ENCODE measurements around the gene MYO1B. TPM values are rescaled to one million over a fixed set of nuclear protein-coding genes. Genes with fewer than 3 reads are reported as not detected.

MYO1B gene
- total RNA-seq, 3 donors from 2014 or later (not counting 1 experiment from before 2014, with no cell fraction given) = 0.21 to 0.80 (median 0.29) TPM

DNA sequence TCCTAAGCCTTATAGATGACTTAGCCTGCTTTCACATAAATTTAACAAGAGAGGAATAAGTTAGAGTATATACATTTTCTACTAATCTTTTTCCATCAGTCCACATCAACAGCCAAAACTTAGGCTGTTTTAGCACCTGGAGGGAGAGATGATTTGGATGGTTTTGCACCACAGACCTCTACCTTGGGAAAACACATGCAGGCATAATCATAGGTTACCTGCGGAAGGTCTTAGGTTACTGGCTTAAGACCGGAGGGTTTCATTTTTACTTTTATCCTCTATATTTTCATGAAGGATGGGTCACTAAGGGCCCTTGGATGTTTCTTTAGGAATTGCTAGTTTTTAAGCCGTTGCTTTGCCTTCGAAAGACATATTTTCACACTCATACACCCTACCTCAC is 66.0 kb downstream of the MYO1B start:
- H3K27me3 Mint-ChIP-seq (ENCODE audit: low read depth in 2 of 2) = peaks cover 3 to 20% of the 10 kb centered on the region in 2 donors
- intact Hi-C loops (cut with micrococcal nuclease) = no loop called here
- no peaks in the 10 kb centered on the region for H3K4me1 Mint-ChIP-seq
- H3K27me3 ChIP-seq (ENCODE audit: control insufficient read depth, insufficient read depth, low read length) = no peaks in the 10 kb centered on the region
- TF ChIP-seq, protein P1, sequence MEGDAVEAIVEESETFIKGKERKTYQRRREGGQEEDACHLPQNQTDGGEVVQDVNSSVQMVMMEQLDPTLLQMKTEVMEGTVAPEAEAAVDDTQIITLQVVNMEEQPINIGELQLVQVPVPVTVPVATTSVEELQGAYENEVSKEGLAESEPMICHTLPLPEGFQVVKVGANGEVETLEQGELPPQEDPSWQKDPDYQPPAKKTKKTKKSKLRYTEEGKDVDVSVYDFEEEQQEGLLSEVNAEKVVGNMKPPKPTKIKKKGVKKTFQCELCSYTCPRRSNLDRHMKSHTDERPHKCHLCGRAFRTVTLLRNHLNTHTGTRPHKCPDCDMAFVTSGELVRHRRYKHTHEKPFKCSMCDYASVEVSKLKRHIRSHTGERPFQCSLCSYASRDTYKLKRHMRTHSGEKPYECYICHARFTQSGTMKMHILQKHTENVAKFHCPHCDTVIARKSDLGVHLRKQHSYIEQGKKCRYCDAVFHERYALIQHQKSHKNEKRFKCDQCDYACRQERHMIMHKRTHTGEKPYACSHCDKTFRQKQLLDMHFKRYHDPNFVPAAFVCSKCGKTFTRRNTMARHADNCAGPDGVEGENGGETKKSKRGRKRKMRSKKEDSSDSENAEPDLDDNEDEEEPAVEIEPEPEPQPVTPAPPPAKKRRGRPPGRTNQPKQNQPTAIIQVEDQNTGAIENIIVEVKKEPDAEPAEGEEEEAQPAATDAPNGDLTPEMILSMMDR (IDR thresholded peaks at IDR 0.05) = no peak
- no peaks in the 10 kb centered on the region for H3K4me1 ChIP-seq (ENCODE audit: control insufficient read depth, insufficient read depth, low read length)
- no CpG with 5 or more reads among the region's 4 CpGs for WGBS (ENCODE audit: insufficient coverage)
- DNase-seq = no peak
- no peaks in the 10 kb centered on the region for H3K36me3 Mint-ChIP-seq
- no peaks in the 10 kb centered on the region for H3K9me3 Mint-ChIP-seq
- H3K36me3 ChIP-seq (ENCODE audit: control insufficient read depth, insufficient read depth, low read length) = no peaks in the 10 kb centered on the region
- H3K4me3 Mint-ChIP-seq = no peak overlapping the region
- no peak overlapping the region for H3K27ac ChIP-seq (ENCODE audit: low read length)
- no peak overlapping the region for H3K27ac Mint-ChIP-seq
- no peaks in the 10 kb centered on the region for H3K9me3 ChIP-seq (ENCODE audit: control insufficient read depth, insufficient read depth, low read length)
- ATAC-seq = no peak
- no peak overlapping the region for H3K4me3 ChIP-seq (ENCODE audit: low read length)

DNA sequence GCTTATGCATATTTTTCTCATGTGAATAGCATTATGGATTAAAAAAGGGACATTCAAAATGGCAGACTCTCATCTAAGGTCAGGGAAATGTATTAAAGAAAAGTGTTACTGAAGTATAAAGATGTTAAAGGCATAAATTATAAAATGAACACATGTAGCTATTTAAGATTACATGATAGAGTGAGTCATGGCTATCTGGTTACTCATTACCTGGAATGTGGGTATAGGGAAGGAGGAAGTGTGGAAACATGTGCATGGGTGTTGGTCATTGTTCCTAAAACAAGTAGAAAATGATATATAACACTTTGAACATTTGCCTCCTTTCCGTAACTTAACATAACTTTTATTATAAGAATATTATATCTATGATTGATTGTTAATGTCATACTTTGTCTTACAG is 66.4 kb downstream of the MYO1B start:
- Mint-ChIP-seq H3K4me3 (no peak overlapping the region), H3K4me1 (no peaks in the 10 kb centered on the region), H3K27me3 (ENCODE audit: low read depth in 2 of 2) (peaks cover 1 to 20% of the 10 kb centered on the region in 2 donors), H3K9me3 (no peaks in the 10 kb centered on the region), H3K27ac (no peak overlapping the region), H3K36me3 (no peaks in the 10 kb centered on the region)
- TF ChIP-seq, protein P1 (IDR thresholded peaks at IDR 0.05) = no peak
- Histone ChIP-seq H3K4me1 (ENCODE audit: control insufficient read depth, insufficient read depth, low read length) (no peaks in the 10 kb centered on the region), H3K4me3 (ENCODE audit: low read length) (no peak overlapping the region), H3K9me3 (ENCODE audit: control insufficient read depth, insufficient read depth, low read length) (no peaks in the 10 kb centered on the region), H3K36me3 (ENCODE audit: control insufficient read depth, insufficient read depth, low read length) (no peaks in the 10 kb centered on the region), H3K27me3 (ENCODE audit: control insufficient read depth, insufficient read depth, low read length) (no peaks in the 10 kb centered on the region), H3K27ac (ENCODE audit: low read length) (no peak overlapping the region)
- WGBS (ENCODE audit: insufficient coverage) = no CpG with 5 or more reads among the region's 1 CpG
- ATAC-seq (no peak), DNase-seq (no peak)
- intact Hi-C loops (cut with micrococcal nuclease) = no loop called here

DNA sequence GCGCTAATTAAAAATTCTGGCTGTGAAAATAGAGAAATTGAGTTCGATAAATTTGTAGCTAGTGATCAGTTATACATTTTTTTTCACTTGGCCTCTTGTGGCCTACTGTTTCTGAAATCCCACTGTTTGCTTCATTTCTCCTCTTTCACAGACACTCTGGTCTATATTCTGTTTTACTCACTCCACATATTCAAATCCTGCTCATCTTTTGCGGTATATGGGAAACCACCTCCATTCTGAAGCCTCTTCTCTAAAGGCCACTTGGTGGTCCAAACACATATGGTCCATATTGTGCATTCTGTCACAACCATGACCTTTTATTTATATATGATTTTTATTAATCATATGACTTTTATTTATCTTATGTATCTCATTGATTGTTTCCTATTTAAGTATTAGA is 67.0 kb downstream of the MYO1B start:
- DNase-seq (no peak), ATAC-seq (no peak)
- Mint-ChIP-seq H3K27me3 (ENCODE audit: low read depth in 2 of 2) (peaks cover 6 to 24% of the 10 kb centered on the region in 2 donors), H3K4me3 (no peak overlapping the region), H3K27ac (no peak overlapping the region), H3K9me3 (no peaks in the 10 kb centered on the region), H3K36me3 (no peaks in the 10 kb centered on the region), H3K4me1 (no peaks in the 10 kb centered on the region)
- Histone ChIP-seq H3K27me3 (ENCODE audit: control insufficient read depth, insufficient read depth, low read length) (no peaks in the 10 kb centered on the region), H3K4me1 (ENCODE audit: control insufficient read depth, insufficient read depth, low read length) (no peaks in the 10 kb centered on the region), H3K4me3 (ENCODE audit: low read length) (no peak overlapping the region), H3K27ac (ENCODE audit: low read length) (no peak overlapping the region), H3K36me3 (ENCODE audit: control insufficient read depth, insufficient read depth, low read length) (no peaks in the 10 kb centered on the region), H3K9me3 (ENCODE audit: control insufficient read depth, insufficient read depth, low read length) (no peaks in the 10 kb centered on the region)
- 93% methylated on average over 3 of the region's 3 CpGs for WGBS (ENCODE audit: insufficient coverage)
- TF ChIP-seq, protein P1 (IDR thresholded peaks at IDR 0.05) = no peak
- intact Hi-C loops (cut with micrococcal nuclease) = no loop called here

DNA sequence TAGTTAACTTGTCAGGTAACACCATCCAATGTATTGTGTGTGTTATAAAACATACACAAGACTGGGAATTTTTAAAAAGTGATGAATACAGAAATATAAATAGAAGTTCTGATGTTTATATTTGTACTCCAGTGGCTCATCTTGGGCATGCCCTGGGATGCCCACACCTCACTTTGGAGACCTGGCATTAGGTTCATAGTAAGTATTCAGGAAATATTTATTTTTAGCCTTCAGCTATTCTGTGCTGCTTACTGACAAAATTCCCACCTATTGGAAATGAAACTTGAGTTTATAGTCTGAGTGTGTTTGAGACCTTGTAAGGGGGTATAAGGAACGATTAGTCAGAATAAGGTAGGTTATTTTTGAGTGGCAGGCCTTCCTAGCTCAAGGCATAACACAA is 67.5 kb downstream of the MYO1B start:
- 100% methylated on average over 1 of the region's 1 CpG for WGBS (ENCODE audit: insufficient coverage)
- Histone ChIP-seq H3K9me3 (ENCODE audit: control insufficient read depth, insufficient read depth, low read length) (no peaks in the 10 kb centered on the region), H3K4me3 (ENCODE audit: low read length) (no peak overlapping the region), H3K4me1 (ENCODE audit: control insufficient read depth, insufficient read depth, low read length) (no peaks in the 10 kb centered on the region), H3K27ac (ENCODE audit: low read length) (no peak overlapping the region), H3K27me3 (ENCODE audit: control insufficient read depth, insufficient read depth, low read length) (no peaks in the 10 kb centered on the region), H3K36me3 (ENCODE audit: control insufficient read depth, insufficient read depth, low read length) (no peaks in the 10 kb centered on the region)
- no peak overlapping the region for H3K27ac Mint-ChIP-seq
- DNase-seq (no peak), ATAC-seq (no peak)
- H3K36me3 Mint-ChIP-seq = no peaks in the 10 kb centered on the region
- TF ChIP-seq, protein P1 (IDR thresholded peaks at IDR 0.05) = no peak
- no peaks in the 10 kb centered on the region for H3K4me1 Mint-ChIP-seq
- no peaks in the 10 kb centered on the region for H3K9me3 Mint-ChIP-seq
- H3K4me3 Mint-ChIP-seq = no peak overlapping the region
- intact Hi-C loops (cut with micrococcal nuclease) = no loop called here
- peaks cover 6 to 25% of the 10 kb centered on the region in 2 donors for H3K27me3 Mint-ChIP-seq (ENCODE audit: low read depth in 2 of 2)
